ENCODE measurements around the gene PRIM2.
"Not testable (repeated sequence)": the region's sequence is repeated elsewhere in the genome, so short reads cannot be mapped to it uniquely, and the experiment has no call there.

The PRIM2 gene

GRCh38 chr6:57445790-57446468, 128.5 kb downstream of the PRIM2 start:
- not testable (repeated sequence) for DNase-seq (ENCODE audit: low read depth in 3 of 3)

- not testable (repeated sequence) for DNase-seq (ENCODE audit: low read depth in 3 of 3)
Measured at GRCh38 chr6:57449496-57450066, 132.2 kb downstream of the PRIM2 start.

GRCh38 chr6:57459781-57460180, 142.4 kb downstream of the PRIM2 start:
- DNase-seq (ENCODE audit: low read depth in 3 of 3), result not testable (repeated sequence)

- not testable (repeated sequence) for DNase-seq (ENCODE audit: low read depth in 3 of 3)
Measured at GRCh38 chr6:57461022-57461421, 143.6 kb downstream of the PRIM2 start.

- DNase-seq (ENCODE audit: low read depth in 3 of 3), result not testable (repeated sequence)
Measured at GRCh38 chr6:57463809-57464208, 146.4 kb downstream of the PRIM2 start.

GRCh38 chr6:57465968-57466367, 148.5 kb downstream of the PRIM2 start:
- DNase-seq (ENCODE audit: low read depth in 3 of 3), result not testable (repeated sequence)

- DNase-seq (ENCODE audit: low read depth in 3 of 3), result no peak
Measured at GRCh38 chr6:57469072-57469471, 151.6 kb downstream of the PRIM2 start.

- not testable (repeated sequence) for DNase-seq (ENCODE audit: low read depth in 3 of 3)
Measured at GRCh38 chr6:57470148-57470547, 152.7 kb downstream of the PRIM2 start.

- not testable (repeated sequence) for DNase-seq (ENCODE audit: low read depth in 3 of 3)
Measured at GRCh38 chr6:57471314-57471864, 154.0 kb downstream of the PRIM2 start.

GRCh38 chr6:57472861-57473362, 155.5 kb downstream of the PRIM2 start:
- not testable (repeated sequence) for DNase-seq (ENCODE audit: low read depth in 3 of 3)

- not testable (repeated sequence) for DNase-seq (ENCODE audit: low read depth in 3 of 3)
Measured at GRCh38 chr6:57474862-57475475, 157.5 kb downstream of the PRIM2 start.

GRCh38 chr6:57475656-57476055, 158.2 kb downstream of the PRIM2 start:
- not testable (repeated sequence) for DNase-seq (ENCODE audit: low read depth in 3 of 3)

GRCh38 chr6:57480194-57480593, 162.8 kb downstream of the PRIM2 start:
- not testable (repeated sequence) for DNase-seq (ENCODE audit: low read depth in 3 of 3)

- not testable (repeated sequence) for DNase-seq (ENCODE audit: low read depth in 3 of 3)
Measured at GRCh38 chr6:57481121-57481520, 163.7 kb downstream of the PRIM2 start.

- DNase-seq (ENCODE audit: low read depth in 3 of 3), result not testable (repeated sequence)
Measured at GRCh38 chr6:57482471-57482870, 165.0 kb downstream of the PRIM2 start.

GRCh38 chr6:57486494-57487081, 169.2 kb downstream of the PRIM2 start:
- not testable (repeated sequence) for DNase-seq (ENCODE audit: low read depth in 3 of 3)

- DNase-seq (ENCODE audit: low read depth in 3 of 3), result not testable (repeated sequence)
Measured at GRCh38 chr6:57488551-57488950, 171.1 kb downstream of the PRIM2 start.

- DNase-seq (ENCODE audit: low read depth in 3 of 3), result not testable (repeated sequence)
Measured at GRCh38 chr6:57489887-57490286, 172.5 kb downstream of the PRIM2 start.

GRCh38 chr6:57491795-57492194, 174.4 kb downstream of the PRIM2 start:
- DNase-seq (ENCODE audit: low read depth in 3 of 3), result not testable (repeated sequence)

GRCh38 chr6:57496251-57496650, 178.8 kb downstream of the PRIM2 start:
- not testable (repeated sequence) for DNase-seq (ENCODE audit: low read depth in 3 of 3)

GRCh38 chr6:57500368-57501021, 183.1 kb downstream of the PRIM2 start:
- DNase-seq (ENCODE audit: low read depth in 3 of 3), result not testable (repeated sequence)

All from stimulated activated CD4-positive, alpha-beta T cell treated with anti-CD3 and anti-CD28 coated beads, TNF-alpha, amount 100 ng/mL, for 24 hours (primary cell).